GM19397 (cell line): ENCODE data around the gene SHROOM2.
"Not testable (repeated sequence)": the region's sequence is repeated elsewhere in the genome, so short reads cannot be mapped to it uniquely, and the experiment has no call there.

Experiments used
- ATAC-seq: cut with Tn5 transposase; IDR thresholded peaks from one replicate; pipeline ENCODE4 v1.9.1; 2021; ENCODE audit warnings: mild to moderate bottlenecking, moderate library complexity; ENCODE audit not compliant: unreplicated experiment

SHROOM2 gene

GRCh38 chrX:9775930-9776329, 10.3 kb upstream of the SHROOM2 start:
- ATAC-seq = no peak

- ATAC-seq = no peak
Measured at GRCh38 chrX:9781941-9782340, 4.3 kb upstream of the SHROOM2 start.

GRCh38 chrX:9784332-9784731, 1.9 kb upstream of the SHROOM2 start:
- ATAC-seq = no peak

- ATAC-seq = no peak
Measured at GRCh38 chrX:9785254-9785943, 830 bp upstream of the SHROOM2 start.

- no peak for ATAC-seq
Measured at GRCh38 chrX:9786798-9787635, 788 bp downstream of the SHROOM2 start.

- no peak for ATAC-seq
Measured at GRCh38 chrX:9788911-9789310, 2.7 kb downstream of the SHROOM2 start.

GRCh38 chrX:9789555-9789954, 3.3 kb downstream of the SHROOM2 start:
- ATAC-seq = no peak

- no peak for ATAC-seq
Measured at GRCh38 chrX:9790866-9791265, 4.6 kb downstream of the SHROOM2 start.

- ATAC-seq = no peak
Measured at GRCh38 chrX:9794495-9794894, 8.3 kb downstream of the SHROOM2 start.

GRCh38 chrX:9797384-9798360, 11.4 kb downstream of the SHROOM2 start:
- ATAC-seq = no peak

GRCh38 chrX:9802737-9803136, 16.5 kb downstream of the SHROOM2 start:
- no peak for ATAC-seq

- no peak for ATAC-seq
Measured at GRCh38 chrX:9804444-9804843, 18.2 kb downstream of the SHROOM2 start.

- ATAC-seq = no peak
Measured at GRCh38 chrX:9805956-9806355, 19.7 kb downstream of the SHROOM2 start.

- ATAC-seq = no peak
Measured at GRCh38 chrX:9807355-9808182, 21.3 kb downstream of the SHROOM2 start.

GRCh38 chrX:9809876-9810275, 23.6 kb downstream of the SHROOM2 start:
- ATAC-seq = not testable (repeated sequence)

GRCh38 chrX:9811086-9811485, 24.9 kb downstream of the SHROOM2 start:
- not testable (repeated sequence) for ATAC-seq

- ATAC-seq = no peak
Measured at GRCh38 chrX:9816084-9816700, 30.0 kb downstream of the SHROOM2 start.

GRCh38 chrX:9821572-9821971, 35.3 kb downstream of the SHROOM2 start:
- no peak for ATAC-seq

- ATAC-seq = no peak
Measured at GRCh38 chrX:9824554-9824953, 38.3 kb downstream of the SHROOM2 start.
